IMR-90 (cell line): Measurements from ENCODE around the gene USP6NL. TPM values are rescaled to one million over a fixed set of nuclear protein-coding genes. Genes with fewer than 3 reads are reported as not detected.

Experiments used
- ATAC-seq: fragments of 200-7000 bp; cut with Tn5 transposase; 2 replicates; pipeline ENCODE4 v1.9.1; 2020; ENCODE audit warnings: low read depth, mild to moderate bottlenecking, moderate library complexity
- BruUV-seq: library from RNA; stranded (reverse); fragments of 400-500 nt; replicated peaks from 2 replicates; lab custom pipeline; 2021; lab: Mats Ljungman, UMichigan
- CTCF ChIA-PET: fragments of 300-600 bp; formaldehyde crosslinking; extraction: SDS; loops from one replicate; lab custom pipeline; 2021; ENCODE audit warnings: antibody characterized with exemption; lab: Yijun Ruan, JAX
- POLR2A ChIA-PET: fragments of 300-600 bp; sonication (Branson Sonifier 250); formaldehyde crosslinking; loops from one replicate; lab custom pipeline; 2022; ENCODE audit warnings: antibody characterized with exemption; ENCODE audit not compliant: unreplicated experiment; lab: Charles Lee
- DNase-seq: peaks from one replicate; pipeline ENCODE4 v3.0.0; 2013
- H2AFZ ChIP-seq: replicated peaks from 2 replicates; pipeline ENCODE3; 2013; ENCODE audit warnings: low read length, mild to moderate bottlenecking; ENCODE audit not compliant: poor library complexity
- H2AK5ac ChIP-seq: 2 replicates; pipeline ENCODE4 v1.6.1; 2013; ENCODE audit warnings: low read depth, low read length, inconsistent platforms
- H2AK9ac ChIP-seq: replicated peaks from 2 replicates; pipeline ENCODE3; 2013; ENCODE audit warnings: mild to moderate bottlenecking, low read depth, low read length, moderate library complexity; ENCODE audit not compliant: poor library complexity
- H2BK120ac ChIP-seq: 2 replicates; pipeline ENCODE4 v1.6.1; 2013; ENCODE audit warnings: low read depth, low read length, inconsistent platforms
- H2BK15ac ChIP-seq: 3 replicates; pipeline ENCODE4 v1.6.1; 2013; ENCODE audit warnings: low read depth, low read length, inconsistent platforms
- H2BK20ac ChIP-seq: 2 replicates; pipeline ENCODE4 v1.6.1; 2013; ENCODE audit warnings: low read depth, mild to moderate bottlenecking, inconsistent platforms, low read length, moderate library complexity
- H2BK5ac ChIP-seq: 2 replicates; pipeline ENCODE4 v1.6.1; 2013; ENCODE audit warnings: mild to moderate bottlenecking, low read depth, low read length, inconsistent platforms; ENCODE audit not compliant: poor library complexity, severe bottlenecking
- H3K14ac ChIP-seq: replicated peaks from 2 replicates; pipeline ENCODE4 v1.6.1; 2013; ENCODE audit warnings: low read depth, low read length, inconsistent platforms
- H3K18ac ChIP-seq: 2 replicates; pipeline ENCODE4 v1.6.1; 2013; ENCODE audit warnings: low read depth, low read length, control low read depth
- H3K23ac ChIP-seq: 2 replicates; pipeline ENCODE4 v1.6.1; 2013; ENCODE audit warnings: low read depth, low read length, inconsistent platforms
- H3K27ac ChIP-seq: 2 replicates; pipeline ENCODE4 v1.5.1; 2013; ENCODE audit warnings: mild to moderate bottlenecking, control low read depth, low read length; ENCODE audit not compliant: insufficient read depth
- H3K27me3 ChIP-seq: 2 replicates; pipeline ENCODE4 v1.6.1; 2013; ENCODE audit warnings: low read length; ENCODE audit not compliant: control insufficient read depth, insufficient read depth
- H3K36me3 ChIP-seq: 2 replicates; pipeline ENCODE4 v1.6.1; 2013; ENCODE audit warnings: low read length, mixed read lengths; ENCODE audit not compliant: control insufficient read depth, insufficient read depth
- H3K4ac ChIP-seq: 2 replicates; pipeline ENCODE4 v1.6.1; 2013; ENCODE audit warnings: low read depth, low read length, inconsistent platforms
- H3K4me1 ChIP-seq: 2 replicates; pipeline ENCODE4 v1.6.1; 2013; ENCODE audit warnings: low read length, mixed read lengths; ENCODE audit not compliant: control insufficient read depth, insufficient read depth
- H3K4me2 ChIP-seq: 2 replicates; pipeline ENCODE4 v1.6.1; 2013; ENCODE audit warnings: low read depth, mild to moderate bottlenecking, control low read depth, low read length, moderate library complexity
- H3K4me3 ChIP-seq: 2 replicates; pipeline ENCODE4 v1.5.1; 2013; ENCODE audit warnings: low read depth, mild to moderate bottlenecking, control low read depth, low read length, moderate library complexity; ENCODE audit not compliant: insufficient read depth
- H3K56ac ChIP-seq: 2 replicates; pipeline ENCODE4 v1.6.1; 2013; ENCODE audit warnings: low read length, inconsistent platforms; ENCODE audit not compliant: insufficient read depth; ENCODE audit errors: extremely low read depth
- H3K79me1 ChIP-seq, 2 experiments: 2 replicates each; pipeline ENCODE4 v1.6.1; 2013; ENCODE audit warnings: low read length in 2 of 2, inconsistent platforms in 1 of 2, low read depth in 1 of 2
- H3K9ac ChIP-seq: 2 replicates; pipeline ENCODE4 v1.6.1; 2013; ENCODE audit warnings: low read depth, low read length, control low read depth
- H3K9me1 ChIP-seq: 2 replicates; pipeline ENCODE4 v1.6.1; 2013; ENCODE audit warnings: low read length, inconsistent platforms; ENCODE audit not compliant: insufficient read depth
- H3K9me3 ChIP-seq: 2 replicates; pipeline ENCODE4 v1.6.1; 2013; ENCODE audit warnings: low read length; ENCODE audit not compliant: control insufficient read depth, insufficient read depth
- H4K20me1 ChIP-seq: 2 replicates; pipeline ENCODE4 v1.6.1; 2013; ENCODE audit warnings: low read length, inconsistent platforms; ENCODE audit not compliant: insufficient read depth
- H4K5ac ChIP-seq: 2 replicates; pipeline ENCODE4 v1.6.1; 2013; ENCODE audit warnings: mild to moderate bottlenecking, low read depth, low read length, control low read depth
- H4K8ac ChIP-seq, 2 experiments: 2 replicates each; pipeline ENCODE4 v1.6.1; 2013; ENCODE audit warnings: low read depth in 2 of 2, low read length in 2 of 2, control low read depth in 1 of 2, inconsistent platforms in 1 of 2
- H4K91ac ChIP-seq: 2 replicates; pipeline ENCODE4 v1.6.1; 2013; ENCODE audit warnings: low read depth, low read length, inconsistent platforms; ENCODE audit not compliant: insufficient read depth
- BHLHE40 ChIP-seq: fragments of 150-350 bp; IDR thresholded peaks from 2 replicates; pipeline ENCODE4 v1.6.1; 2016; ENCODE audit warnings: mild to moderate bottlenecking, low read depth, low read length
- CEBPB ChIP-seq: IDR thresholded peaks from 2 replicates; pipeline ENCODE4 v1.6.1; 2012; ENCODE audit warnings: low read depth, low read length, improper control_type of control experiment
- CHD1 ChIP-seq: IDR thresholded peaks from 2 replicates; pipeline ENCODE4 v1.6.1; 2012; ENCODE audit warnings: low read depth, low read length, improper control_type of control experiment
- CTCF ChIP-seq: conservative IDR thresholded peaks from 2 replicates; pipeline ENCODE4 v1.5.1; 2012; ENCODE audit warnings: mild to moderate bottlenecking, low read depth, low read length, improper control_type of control experiment
- ELK1 ChIP-seq: fragments of 150-350 bp; IDR thresholded peaks from 2 replicates; pipeline ENCODE4 v1.6.1; 2016; ENCODE audit warnings: low read depth, mild to moderate bottlenecking, low read length, moderate library complexity, borderline replicate concordance
- FOS ChIP-seq: fragments of 150-350 bp; IDR thresholded peaks from 2 replicates; pipeline ENCODE4 v1.6.1; 2016; ENCODE audit warnings: low read depth, low read length
- MAFK ChIP-seq: IDR thresholded peaks from 2 replicates; pipeline ENCODE4 v1.6.1; 2012; ENCODE audit warnings: low read depth, low read length, improper control_type of control experiment
- MAZ ChIP-seq: IDR thresholded peaks from 2 replicates; pipeline ENCODE4 v1.6.1; 2012; ENCODE audit warnings: low read depth, mild to moderate bottlenecking, low read length, improper control_type of control experiment, moderate library complexity, borderline replicate concordance
- MXI1 ChIP-seq: IDR thresholded peaks from 2 replicates; pipeline ENCODE4 v1.6.1; 2012; ENCODE audit warnings: low read depth, mild to moderate bottlenecking, low read length, moderate library complexity, borderline replicate concordance
- NFE2L2 ChIP-seq: fragments of 150-350 bp; IDR thresholded peaks from 2 replicates; pipeline ENCODE4 v1.6.1; 2016; ENCODE audit warnings: low read depth, mild to moderate bottlenecking, low read length
- POLR2A ChIP-seq: IDR thresholded peaks from 2 replicates; pipeline ENCODE4 v1.6.1; 2012; ENCODE audit warnings: mild to moderate bottlenecking, low read depth, low read length
- RAD21 ChIP-seq: IDR thresholded peaks from 2 replicates; pipeline ENCODE4 v1.6.1; 2012; ENCODE audit warnings: low read length, improper control_type of control experiment
- RCOR1 ChIP-seq: IDR thresholded peaks from 2 replicates; pipeline ENCODE4 v1.6.1; 2012; ENCODE audit warnings: mild to moderate bottlenecking, low read length, improper control_type of control experiment; ENCODE audit not compliant: insufficient replicate concordance
- RFX5 ChIP-seq: IDR thresholded peaks from 2 replicates; pipeline ENCODE4 v1.8.0; 2012; ENCODE audit warnings: low read depth, mild to moderate bottlenecking, low read length, moderate library complexity
- SMC3 ChIP-seq: fragments of 150-350 bp; IDR thresholded peaks from 2 replicates; pipeline ENCODE4 v1.6.1; 2016; ENCODE audit warnings: low read depth, mild to moderate bottlenecking, antibody characterized with exemption, low read length, moderate library complexity
- USF2 ChIP-seq: fragments of 150-350 bp; IDR thresholded peaks from 2 replicates; pipeline ENCODE4 v1.6.1; 2017; ENCODE audit warnings: mild to moderate bottlenecking, antibody characterized with exemption, low read length, low read depth
- WGBS, 2 experiments: methylation state at CpG; one replicate each; pipeline versions ENCODE4 v1.1.5 to v1.1.7; 2013; ENCODE audit warnings: missing lambda C conversion rate in 2 of 2; ENCODE audit not compliant: insufficient read length in 1 of 2; ENCODE audit errors: extremely low coverage in 2 of 2; 5-methylcytosine and 5-hydroxymethylcytosine counted together
- dilution Hi-C: fragments of 300-500 bp; cut with HindIII; formaldehyde crosslinking; loops from one replicate; pipeline ENCODE4 v1.14.3; 2018; ENCODE audit warnings: low sequenced_read_pairs; ENCODE audit not compliant: unreplicated experiment
- in situ Hi-C: fragments of 300-500 bp; cut with MboI; formaldehyde crosslinking; loops from 3 replicates; pipeline ENCODE4 v1.14.3; 2019; ENCODE audit warnings: low sequenced_read_pairs, inconsistent platforms, mixed read lengths
- intact Hi-C: fragments of 100-400 bp; cut with micrococcal nuclease; formaldehyde crosslinking; loops from 2 replicates; pipeline ENCODE4 v1.10.0; 2022
- polyA plus RNA-seq, 3 experiments: library from polyadenylated mRNA; depleted of rRNA; stranded (reverse); fragments of >200 nt; gene quantifications; 2 replicates each; pipeline ENCODE4 v1.2.3, GENCODE V29; 2012; ENCODE audit warnings: low replicate concordance in 1 of 3
- total RNA-seq: library from RNA; depleted of rRNA; stranded (reverse); fragments of >200 nt; gene quantifications from 2 replicates; pipeline ENCODE4 v1.2.3, GENCODE V29; 2012

Gene USP6NL
- total and polyA plus RNA-seq, 2 of the 4 experiments (the other 2 are of a cell fraction) = 7.8 to 9.1 TPM

- Histone ChIP-seq H3K56ac (no peak overlapping the region), H2AFZ (no peak overlapping the region), H3K9ac (no peak overlapping the region), H4K5ac (no peak overlapping the region), H2BK20ac (no peak overlapping the region), H3K23ac (no peak overlapping the region), H2BK120ac (no peak overlapping the region), H4K20me1 (no peaks in the 10 kb centered on the region), H3K27ac (no peak overlapping the region), H4K8ac (no peak overlapping the region), H3K4me3 (no peak overlapping the region), H2BK15ac (no peak overlapping the region), H3K4me1 (peaks cover 2% of the 10 kb centered on the region; the same call in 1 of the 2 replicates), H3K9me3 (no peaks in the 10 kb centered on the region), H3K9me1 (no peaks in the 10 kb centered on the region), H2AK5ac (no peak overlapping the region), H3K4me2 (no peak overlapping the region), H2AK9ac (no peak overlapping the region), H3K4ac (no peak overlapping the region), H2BK5ac (no peak overlapping the region), H3K36me3 (no peaks in the 10 kb centered on the region), H3K27me3 (0 out of 2 replicates have a peak, but pooled peaks cover 2% of the 10 kb centered on the region), H4K91ac (no peak overlapping the region), H3K79me1 (no peaks in the 10 kb centered on the region), H3K18ac (no peak overlapping the region), H3K14ac (no peak overlapping the region)
- no CpG with 5 or more reads among the region's 9 CpGs for WGBS, 2 experiments
- POLR2A ChIA-PET = no interaction called here
- ATAC-seq (no peak), DNase-seq (no peak)
- TF ChIP-seq RFX5 (no peak), FOS (no peak), RCOR1 (no peak), NFE2L2 (no peak), USF2 (no peak), RAD21 (no peak), MXI1 (no peak), CTCF (no peak), POLR2A (no peak), CEBPB (no peak), ELK1 (no peak), MAZ (no peak), CHD1 (no peak), SMC3 (no peak), MAFK (no peak), BHLHE40 (no peak)
- CTCF ChIA-PET = interaction anchor here (0.6 kb wide), 1 partner anchor 36 kb away, joined by 3 read pairs; no protein-coding TSS in a partner anchor
- BruUV-seq = no TSS peak
- intact Hi-C loops = no loop called here
- in situ Hi-C loops = no loop called here
- dilution Hi-C loops = no loop called here
Measured at GRCh38 chr10:11646450-11646849, 35.0 kb upstream of the USP6NL start.
